ENCODE data around the gene KLRK1.
A peak's percentile ranks its signal among the peaks of the same experiment; 100 is the strongest.
"Not testable (repeated sequence)": the region's sequence is repeated elsewhere in the genome, so short reads cannot be mapped to it uniquely, and the experiment has no call there.

KLRK1 gene

GRCh38 chr12:10389904-10390303, at the start of gene KLRK1:
KLRK1 (minus strand) TSS chr12:10390041; CDS start chr12:10388810, 1,231 bp downstream.
- no peak for DNase-seq (ENCODE audit: low read depth)

GRCh38 chr12:10437601-10438000, 47.8 kb upstream of the KLRK1 start:
- not testable (repeated sequence) for DNase-seq (ENCODE audit: low read depth)

- DNase-seq (ENCODE audit: low read depth) = not testable (repeated sequence)
Observed at GRCh38 chr12:10435816-10436215, 46.0 kb upstream of the KLRK1 start, which contains the start of gene KLRC2. KLRC2 (minus strand) TSS chr12:10436010; CDS start chr12:10435986, 24 bp downstream.

- DNase-seq (ENCODE audit: low read depth) = not testable (repeated sequence)
Observed at GRCh38 chr12:10430623-10431022, 40.8 kb upstream of the KLRK1 start.

- not testable (repeated sequence) for DNase-seq (ENCODE audit: low read depth)
Observed at GRCh38 chr12:10425938-10426337, 36.1 kb upstream of the KLRK1 start.

GRCh38 chr12:10424260-10424899, 34.5 kb upstream of the KLRK1 start:
- DNase-seq (ENCODE audit: low read depth) = not testable (repeated sequence)

GRCh38 chr12:10422159-10422558, 32.3 kb upstream of the KLRK1 start:
- not testable (repeated sequence) for DNase-seq (ENCODE audit: low read depth)

GRCh38 chr12:10420334-10420733, 30.5 kb upstream of the KLRK1 start, which contains the start of gene KLRC3:
KLRC3 (minus strand) TSS chr12:10420595; CDS start chr12:10420550, 45 bp downstream.
- not testable (repeated sequence) for DNase-seq (ENCODE audit: low read depth)

GRCh38 chr12:10409392-10409791, 19.6 kb upstream of the KLRK1 start, which contains the start of gene KLRC4:
KLRC4 (minus strand) TSS chr12:10409757; CDS start chr12:10409575, 182 bp downstream.
- no peak for DNase-seq (ENCODE audit: low read depth)

GRCh38 chr12:10408842-10409241, 19.0 kb upstream of the KLRK1 start:
- DNase-seq (ENCODE audit: low read depth) = no peak

GRCh38 chr12:10406725-10407124, 16.9 kb upstream of the KLRK1 start:
- DNase-seq (ENCODE audit: low read depth) = no peak

- DNase-seq (ENCODE audit: low read depth) = no peak
Observed at GRCh38 chr12:10405294-10405693, 15.5 kb upstream of the KLRK1 start.

- DNase-seq (ENCODE audit: low read depth) = no peak
Observed at GRCh38 chr12:10404798-10405197, 15.0 kb upstream of the KLRK1 start.

GRCh38 chr12:10400829-10401228, 11.0 kb upstream of the KLRK1 start:
- no peak for DNase-seq (ENCODE audit: low read depth)

- DNase-seq (ENCODE audit: low read depth) = no peak
Observed at GRCh38 chr12:10398168-10398567, 8.3 kb upstream of the KLRK1 start.

GRCh38 chr12:10397296-10397695, 7.5 kb upstream of the KLRK1 start:
- DNase-seq (ENCODE audit: low read depth) = no peak

- not testable (repeated sequence) for DNase-seq (ENCODE audit: low read depth)
Observed at GRCh38 chr12:10396176-10396575, 6.3 kb upstream of the KLRK1 start.

GRCh38 chr12:10395390-10395998, 5.7 kb upstream of the KLRK1 start:
- peak; percentile 85 for DNase-seq (ENCODE audit: low read depth)

- not testable (repeated sequence) for DNase-seq (ENCODE audit: low read depth)
Observed at GRCh38 chr12:10394531-10395152, 4.8 kb upstream of the KLRK1 start.

GRCh38 chr12:10393291-10393690, 3.5 kb upstream of the KLRK1 start:
- DNase-seq (ENCODE audit: low read depth) = no peak

- DNase-seq (ENCODE audit: low read depth) = peak; percentile 92
Observed at GRCh38 chr12:10392394-10392930, 2.6 kb upstream of the KLRK1 start.

GRCh38 chr12:10390991-10391390, 1.1 kb upstream of the KLRK1 start:
- DNase-seq (ENCODE audit: low read depth) = not testable (repeated sequence)
